ENCODE results near the gene DDX39A. TPM values are rescaled to one million over a fixed set of nuclear protein-coding genes. Genes with fewer than 3 reads are reported as not detected.
A peak's percentile ranks its signal among the peaks of the same experiment; 100 is the strongest.
"Not testable (repeated sequence)": the region's sequence is repeated elsewhere in the genome, so short reads cannot be mapped to it uniquely, and the experiment has no call there.

Gene DDX39A
- 47.2 and 55.9 TPM in 2 replicates for total RNA-seq (2014; rRNA removed; shearing (Covaris generic))
- polyA plus RNA-seq (2016; fragmentation: Nextera tagmentation; extraction: Ambion mirVana) = 57.7 and 58.7 TPM in 2 replicates

GRCh38 chr19:14419106-14419813, at the start of gene DDX39A:
Gene DDX39A, minus strand, starts transcription at chr19:14419341. Its CDS starts 6,121 bp downstream, at chr19:14413220.
- in situ Hi-C loops (cut with MboI) = no loop called here

GRCh38 chr19:14467816-14468215, 48.7 kb upstream of the DDX39A start:
- no peak for TF ChIP-seq EZH2 (IDR thresholded peaks at IDR 0.05; ENCODE audit: insufficient read depth, poor library complexity, severe bottlenecking)
- TF ChIP-seq EZH2phosphoT487 (IDR thresholded peaks at IDR 0.05; ENCODE audit: insufficient read depth, low read depth) = no peak
- H2AFZ ChIP-seq = no peak overlapping the region
- H3K36me3 ChIP-seq (ENCODE audit: low read depth) = peaks cover 10% of the 10 kb centered on the region
- 84% methylated on average over 9 of the region's 9 CpGs for WGBS, 2 experiments (ENCODE audit: low coverage in 1 of 2, low lambda C conversion rate in 2 of 2, missing lambda C conversion rate in 2 of 2)
- H3K9me3 ChIP-seq (ENCODE audit: low read depth) = no peaks in the 10 kb centered on the region
- no peaks in the 10 kb centered on the region for H3K27me3 ChIP-seq (replicated peaks; ENCODE audit: insufficient read depth)
- no peaks in the 10 kb centered on the region for H4K20me1 ChIP-seq (ENCODE audit: insufficient read depth)
- H3K4me3 ChIP-seq = no peak overlapping the region
- H3K9ac ChIP-seq = no peak overlapping the region
- no peaks in the 10 kb centered on the region for H3K79me2 ChIP-seq (ENCODE audit: insufficient read depth)
- in situ Hi-C loops (cut with MboI) = no loop called here
- no peak overlapping the region for H3K4me2 ChIP-seq (ENCODE audit: unreplicated experiment)
- DNase-seq = no peak
- H3F3A ChIP-seq (ENCODE audit: insufficient read depth) = no peaks in the 10 kb centered on the region
- H3K9me2 ChIP-seq (ENCODE audit: insufficient read depth) = no peaks in the 10 kb centered on the region
- H3K27ac ChIP-seq = no peak overlapping the region
- H3K4me1 ChIP-seq (ENCODE audit: insufficient read depth) = no peaks in the 10 kb centered on the region

More at GRCh38 chr19:14419106-14419813, at the start of gene DDX39A:
- Histone ChIP-seq H2AFZ (peak within 1 kb of the TSS; percentile 95), H3K9me3 (ENCODE audit: low read depth) (no peaks in the 10 kb centered on the region), H3K27ac (peak within 1 kb of the TSS; percentile 98), H4K20me1 (ENCODE audit: insufficient read depth) (no peaks in the 10 kb centered on the region), H3K4me3 (peak within 1 kb of the TSS; percentile 97), H3K4me1 (ENCODE audit: insufficient read depth) (0 out of 2 replicates have a peak, but pooled peaks cover 18% of the 10 kb centered on the region), H3K36me3 (ENCODE audit: low read depth) (no peaks in the 10 kb centered on the region), H3K9me2 (ENCODE audit: insufficient read depth) (no peaks in the 10 kb centered on the region), H3K4me2 (ENCODE audit: unreplicated experiment) (peak within 1 kb of the TSS; percentile 91), H3K79me2 (ENCODE audit: insufficient read depth) (peaks cover 47% of the 10 kb centered on the region), H3K9ac (peak within 1 kb of the TSS; percentile 97), H3F3A (ENCODE audit: insufficient read depth) (peaks cover 5% of the 10 kb centered on the region; the same call in 1 of the 2 replicates), H3K27me3 (replicated peaks; ENCODE audit: insufficient read depth) (no peaks in the 10 kb centered on the region)
- TF ChIP-seq EZH2 (IDR thresholded peaks at IDR 0.05; ENCODE audit: insufficient read depth, poor library complexity, severe bottlenecking) = no peak
- DNase-seq = peak; percentile 100
- 1% methylated on average over 46 to 57 of the region's 57 CpGs for WGBS, 2 experiments (ENCODE audit: low coverage in 1 of 2, low lambda C conversion rate in 2 of 2, missing lambda C conversion rate in 2 of 2)

GRCh38 chr19:14467391-14467790, 48.2 kb upstream of the DDX39A start:
- no peak overlapping the region for H3K4me2 ChIP-seq (ENCODE audit: unreplicated experiment)
- no peaks in the 10 kb centered on the region for H3K4me1 ChIP-seq (ENCODE audit: insufficient read depth)
- WGBS, 2 experiments (ENCODE audit: low coverage in 1 of 2, low lambda C conversion rate in 2 of 2, missing lambda C conversion rate in 2 of 2) = 81 to 87% methylated on average over 12 of the region's 12 CpGs
- H3K79me2 ChIP-seq (ENCODE audit: insufficient read depth) = no peaks in the 10 kb centered on the region
- H4K20me1 ChIP-seq (ENCODE audit: insufficient read depth) = no peaks in the 10 kb centered on the region
- no peak for DNase-seq
- H3K9me2 ChIP-seq (ENCODE audit: insufficient read depth) = no peaks in the 10 kb centered on the region
- no peak overlapping the region for H3K4me3 ChIP-seq
- in situ Hi-C loops (cut with MboI) = no loop called here
- no peak overlapping the region for H2AFZ ChIP-seq
- H3K27me3 ChIP-seq (replicated peaks; ENCODE audit: insufficient read depth) = no peaks in the 10 kb centered on the region
- no peaks in the 10 kb centered on the region for H3K9me3 ChIP-seq (ENCODE audit: low read depth)
- peaks cover 10% of the 10 kb centered on the region for H3K36me3 ChIP-seq (ENCODE audit: low read depth)
- TF ChIP-seq EZH2 (IDR thresholded peaks at IDR 0.05; ENCODE audit: insufficient read depth, poor library complexity, severe bottlenecking) (no peak), EZH2phosphoT487 (IDR thresholded peaks at IDR 0.05; ENCODE audit: insufficient read depth, low read depth) (no peak)
- H3K27ac ChIP-seq = no peak overlapping the region
- H3K9ac ChIP-seq = no peak overlapping the region
- H3F3A ChIP-seq (ENCODE audit: insufficient read depth) = no peaks in the 10 kb centered on the region

DNA sequence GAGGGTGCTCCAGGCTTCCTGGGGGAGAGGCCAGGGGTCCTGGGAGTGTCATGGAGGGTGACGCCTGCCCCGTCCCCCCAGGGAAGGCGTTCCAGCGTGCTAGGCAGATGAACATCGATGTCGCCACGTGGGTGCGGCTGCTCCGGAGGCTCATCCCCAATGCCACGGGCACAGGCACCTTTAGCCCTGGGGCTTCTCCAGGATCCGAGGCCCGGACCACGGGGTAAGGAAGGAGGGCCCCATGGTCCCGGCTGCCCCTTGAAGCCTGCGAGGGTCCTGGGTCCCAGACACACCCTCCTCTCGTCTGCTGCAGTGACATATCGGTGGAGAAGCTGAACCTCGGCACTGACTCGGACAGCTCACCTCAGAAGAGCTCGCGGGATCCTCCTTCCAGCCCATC, 44.6 kb upstream of the DDX39A start:
- Histone ChIP-seq H3K27ac (no peak overlapping the region), H2AFZ (no peak overlapping the region), H3K4me1 (ENCODE audit: insufficient read depth) (no peaks in the 10 kb centered on the region), H3K9me2 (ENCODE audit: insufficient read depth) (no peaks in the 10 kb centered on the region), H3K79me2 (ENCODE audit: insufficient read depth) (no peaks in the 10 kb centered on the region), H3K9me3 (ENCODE audit: low read depth) (no peaks in the 10 kb centered on the region), H3K4me2 (ENCODE audit: unreplicated experiment) (no peak overlapping the region), H3K36me3 (ENCODE audit: low read depth) (peaks cover 13% of the 10 kb centered on the region), H3K27me3 (replicated peaks; ENCODE audit: insufficient read depth) (no peaks in the 10 kb centered on the region), H3K4me3 (no peak overlapping the region), H3K9ac (no peak overlapping the region), H4K20me1 (ENCODE audit: insufficient read depth) (no peaks in the 10 kb centered on the region), H3F3A (ENCODE audit: insufficient read depth) (no peaks in the 10 kb centered on the region)
- in situ Hi-C loops (cut with MboI) = no loop called here
- DNase-seq = no peak
- TF ChIP-seq EZH2phosphoT487 (IDR thresholded peaks at IDR 0.05; ENCODE audit: insufficient read depth, low read depth) = no peak
- TF ChIP-seq EZH2 (IDR thresholded peaks at IDR 0.05; ENCODE audit: insufficient read depth, poor library complexity, severe bottlenecking) = no peak
- 94 to 98% methylated on average over 19 to 21 of the region's 21 CpGs for WGBS, 2 experiments (ENCODE audit: low coverage in 1 of 2, low lambda C conversion rate in 2 of 2, missing lambda C conversion rate in 2 of 2)

GRCh38 chr19:14462401-14462800, 43.3 kb upstream of the DDX39A start:
- H3K9me3 ChIP-seq (ENCODE audit: low read depth); H3K27ac ChIP-seq; DNase-seq; in situ Hi-C loops (cut with MboI); H3K4me3 ChIP-seq; H3K4me2 ChIP-seq (ENCODE audit: unreplicated experiment); H3K27me3 ChIP-seq (replicated peaks; ENCODE audit: insufficient read depth); H3K9ac ChIP-seq; H4K20me1 ChIP-seq (ENCODE audit: insufficient read depth); H3F3A ChIP-seq (ENCODE audit: insufficient read depth); H3K4me1 ChIP-seq (ENCODE audit: insufficient read depth); H3K79me2 ChIP-seq (ENCODE audit: insufficient read depth); H3K9me2 ChIP-seq (ENCODE audit: insufficient read depth); H2AFZ ChIP-seq: not testable (repeated sequence)
- 98% methylated on average over 7 of the region's 7 CpGs for WGBS, 2 experiments (ENCODE audit: low coverage in 1 of 2, low lambda C conversion rate in 2 of 2, missing lambda C conversion rate in 2 of 2)
- peaks cover 19% of the 10 kb centered on the region for H3K36me3 ChIP-seq (ENCODE audit: low read depth)

All from GM23248 (cell line).